IPS-18c (cell line): ENCODE results near the gene FSTL1.

Experiments
- H3K4me3 ChIP-seq: 2 replicates; pipeline ENCODE4 v1.7.0; 2013; ENCODE audit warnings: low read depth, mild to moderate bottlenecking, low read length, moderate library complexity; ENCODE audit not compliant: insufficient read depth
- H3K9me3 ChIP-seq: one replicate; pipeline ENCODE4 v1.6.1; 2013; ENCODE audit warnings: mild to moderate bottlenecking, low read length, moderate library complexity; ENCODE audit not compliant: control insufficient read depth, insufficient read depth

Gene FSTL1

GRCh38 chr3:120471643-120472042, 20.9 kb upstream of the FSTL1 start:
- Histone ChIP-seq H3K4me3 (no peak overlapping the region), H3K9me3 (peaks cover 2% of the 10 kb centered on the region)

- Histone ChIP-seq H3K9me3 (peaks cover 2% of the 10 kb centered on the region), H3K4me3 (no peak overlapping the region)
Measured at GRCh38 chr3:120470870-120471269, 20.1 kb upstream of the FSTL1 start.

GRCh38 chr3:120469882-120470301, 19.1 kb upstream of the FSTL1 start:
- Histone ChIP-seq H3K4me3 (no peak overlapping the region), H3K9me3 (peaks cover 2% of the 10 kb centered on the region)

- Histone ChIP-seq H3K4me3 (no peak overlapping the region), H3K9me3 (peaks cover 2% of the 10 kb centered on the region)
Measured at GRCh38 chr3:120469440-120469839, 18.6 kb upstream of the FSTL1 start.

GRCh38 chr3:120468635-120469295, 18.0 kb upstream of the FSTL1 start:
- Histone ChIP-seq H3K9me3 (peaks cover 2% of the 10 kb centered on the region), H3K4me3 (no peak overlapping the region)

GRCh38 chr3:120462409-120462959, 11.7 kb upstream of the FSTL1 start:
- H3K9me3 ChIP-seq, result no peaks in the 10 kb centered on the region
- H3K4me3 ChIP-seq, result no peak overlapping the region

GRCh38 chr3:120461416-120461815, 10.6 kb upstream of the FSTL1 start:
- Histone ChIP-seq H3K9me3 (no peaks in the 10 kb centered on the region), H3K4me3 (no peak overlapping the region)

- H3K4me3 ChIP-seq, result no peak overlapping the region
Measured at GRCh38 chr3:120460862-120461261, 10.1 kb upstream of the FSTL1 start.

GRCh38 chr3:120460181-120460790, 9.5 kb upstream of the FSTL1 start:
- Histone ChIP-seq H3K4me3 (no peak overlapping the region), H3K9me3 (no peaks in the 10 kb centered on the region)

More at GRCh38 chr3:120460862-120461261, 10.1 kb upstream of the FSTL1 start:
- H3K9me3 ChIP-seq, result no peaks in the 10 kb centered on the region

GRCh38 chr3:120459196-120459595, 8.4 kb upstream of the FSTL1 start:
- Histone ChIP-seq H3K9me3 (no peaks in the 10 kb centered on the region), H3K4me3 (no peak overlapping the region)

GRCh38 chr3:120457827-120458226, 7.0 kb upstream of the FSTL1 start:
- H3K9me3 ChIP-seq, result no peaks in the 10 kb centered on the region
- H3K4me3 ChIP-seq, result no peak overlapping the region

- no peak overlapping the region for H3K4me3 ChIP-seq
Measured at GRCh38 chr3:120454076-120454689, 3.4 kb upstream of the FSTL1 start.

GRCh38 chr3:120452816-120453215, 2.0 kb upstream of the FSTL1 start:
- H3K4me3 ChIP-seq, result no peak overlapping the region
- no peaks in the 10 kb centered on the region for H3K9me3 ChIP-seq

More at GRCh38 chr3:120454076-120454689, 3.4 kb upstream of the FSTL1 start:
- no peaks in the 10 kb centered on the region for H3K9me3 ChIP-seq

GRCh38 chr3:120451806-120452205, 1.0 kb upstream of the FSTL1 start:
- Histone ChIP-seq H3K4me3 (peak overlapping the region; percentile 95; the same call in 1 of the 2 replicates), H3K9me3 (no peaks in the 10 kb centered on the region)

- peak overlapping the region; percentile 95 for H3K4me3 ChIP-seq
- no peaks in the 10 kb centered on the region for H3K9me3 ChIP-seq
Measured at GRCh38 chr3:120451272-120451761, 525 bp upstream of the FSTL1 start.

- H3K9me3 ChIP-seq, result no peaks in the 10 kb centered on the region
- peak overlapping the region; percentile 95 for H3K4me3 ChIP-seq
Measured at GRCh38 chr3:120449701-120450599, 842 bp downstream of the FSTL1 start.

GRCh38 chr3:120449251-120449650, 1.5 kb downstream of the FSTL1 start:
- Histone ChIP-seq H3K4me3 (peak overlapping the region; percentile 95), H3K9me3 (no peaks in the 10 kb centered on the region)
